HG02870 (cell line): ENCODE measurements around the gene LILRB3.
"Not testable (repeated sequence)": the region's sequence is repeated elsewhere in the genome, so short reads cannot be mapped to it uniquely, and the experiment has no call there.

Experiments used
- ATAC-seq: cut with Tn5 transposase; IDR thresholded peaks from one replicate; pipeline ENCODE4 v1.9.1; 2021; ENCODE audit warnings: mild to moderate bottlenecking, moderate library complexity; ENCODE audit not compliant: unreplicated experiment

LILRB3 gene

DNA sequence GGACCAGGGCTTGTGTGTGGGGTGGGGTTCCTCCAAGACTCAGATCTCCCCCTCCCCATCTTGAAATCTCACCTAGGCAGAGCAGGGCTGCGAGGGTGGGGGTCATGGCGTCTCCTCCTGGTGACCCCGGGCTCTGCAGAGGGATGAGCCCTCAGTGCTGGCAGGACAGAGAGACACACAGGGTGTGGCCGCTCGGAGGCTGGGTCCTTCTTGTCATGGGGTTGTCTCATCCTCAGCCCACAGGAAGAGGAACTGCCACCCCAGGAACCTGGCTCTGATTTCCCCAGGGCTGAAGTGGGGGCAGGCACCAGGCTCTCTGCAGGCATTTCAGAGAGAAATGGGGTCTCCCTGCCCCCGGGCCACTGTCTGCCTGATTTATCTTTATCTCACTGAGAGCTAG lies 19.8 kb upstream of the LILRB3 start, which contains the start of gene LILRA6:
TSS of gene LILRA6 (minus strand) at position 145 of the 400 bp plus-strand sequence.
- not testable (repeated sequence) for ATAC-seq

DNA sequence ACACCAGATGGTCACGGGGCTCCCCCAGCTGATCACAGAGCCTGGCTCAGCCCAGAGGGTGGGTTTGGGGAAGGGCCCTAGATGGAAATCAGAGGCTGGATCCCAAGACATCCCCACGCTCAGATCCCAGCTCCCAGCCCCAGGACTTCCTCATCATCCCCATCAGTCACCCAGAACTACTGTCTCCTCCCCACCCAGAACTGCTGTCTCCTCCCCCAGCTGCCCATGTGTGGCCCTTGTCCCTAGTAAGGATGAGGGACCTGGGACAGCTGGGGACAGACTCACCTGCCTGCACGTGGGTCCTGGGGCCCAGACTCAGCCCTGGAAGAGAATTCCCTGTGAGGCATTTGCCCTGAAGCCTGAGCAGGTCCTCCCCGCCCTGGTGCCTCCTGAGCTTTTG lies 19.4 kb upstream of the LILRB3 start:
- not testable (repeated sequence) for ATAC-seq

DNA sequence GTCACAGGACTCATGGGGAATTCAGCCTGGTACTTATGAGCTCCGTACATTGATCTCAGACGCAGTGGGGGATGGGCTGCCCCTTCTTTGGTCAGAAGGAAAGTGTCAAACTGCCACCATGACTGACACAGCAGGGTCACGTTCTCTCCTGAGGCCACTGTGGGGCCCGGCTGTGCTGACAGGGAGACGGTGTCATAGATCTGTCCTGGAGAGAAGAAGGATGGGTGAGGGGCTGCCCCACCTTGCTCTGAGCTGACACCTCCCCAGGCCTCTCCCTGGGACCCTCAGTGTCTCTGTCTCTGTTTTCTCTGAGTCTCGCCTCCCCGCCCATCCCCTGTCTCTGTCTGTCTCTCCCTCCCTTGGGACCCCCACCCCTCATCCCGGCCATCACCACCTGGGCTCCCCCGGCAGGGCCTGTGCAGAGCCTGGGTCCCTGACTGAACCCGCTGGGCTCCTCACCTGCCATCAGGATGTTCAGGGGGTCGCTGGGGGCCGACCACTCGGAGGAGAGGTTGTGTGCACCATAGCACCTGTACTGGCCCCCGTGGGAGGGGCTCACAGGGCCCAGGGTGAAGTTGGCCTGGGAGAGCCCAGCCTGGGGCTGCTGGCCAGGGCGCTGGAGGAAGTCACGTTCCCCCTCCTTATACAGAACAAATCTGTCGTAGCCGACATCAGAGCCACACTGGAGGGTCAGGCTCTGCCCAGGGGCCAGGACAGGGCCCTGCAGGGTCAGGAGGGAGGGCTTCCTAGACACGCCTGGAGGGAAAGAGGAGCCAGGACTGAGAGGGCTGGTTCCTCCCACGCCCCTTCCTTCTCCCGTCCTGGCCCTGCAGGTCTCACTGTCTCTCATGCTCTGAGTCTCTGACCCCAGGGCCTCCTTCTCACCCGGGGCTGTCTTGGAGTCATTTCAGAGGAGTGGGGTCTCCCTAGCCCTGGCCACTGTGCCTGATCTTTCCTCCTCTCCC lies 17.8 kb upstream of the LILRB3 start:
- not testable (repeated sequence) for ATAC-seq

DNA sequence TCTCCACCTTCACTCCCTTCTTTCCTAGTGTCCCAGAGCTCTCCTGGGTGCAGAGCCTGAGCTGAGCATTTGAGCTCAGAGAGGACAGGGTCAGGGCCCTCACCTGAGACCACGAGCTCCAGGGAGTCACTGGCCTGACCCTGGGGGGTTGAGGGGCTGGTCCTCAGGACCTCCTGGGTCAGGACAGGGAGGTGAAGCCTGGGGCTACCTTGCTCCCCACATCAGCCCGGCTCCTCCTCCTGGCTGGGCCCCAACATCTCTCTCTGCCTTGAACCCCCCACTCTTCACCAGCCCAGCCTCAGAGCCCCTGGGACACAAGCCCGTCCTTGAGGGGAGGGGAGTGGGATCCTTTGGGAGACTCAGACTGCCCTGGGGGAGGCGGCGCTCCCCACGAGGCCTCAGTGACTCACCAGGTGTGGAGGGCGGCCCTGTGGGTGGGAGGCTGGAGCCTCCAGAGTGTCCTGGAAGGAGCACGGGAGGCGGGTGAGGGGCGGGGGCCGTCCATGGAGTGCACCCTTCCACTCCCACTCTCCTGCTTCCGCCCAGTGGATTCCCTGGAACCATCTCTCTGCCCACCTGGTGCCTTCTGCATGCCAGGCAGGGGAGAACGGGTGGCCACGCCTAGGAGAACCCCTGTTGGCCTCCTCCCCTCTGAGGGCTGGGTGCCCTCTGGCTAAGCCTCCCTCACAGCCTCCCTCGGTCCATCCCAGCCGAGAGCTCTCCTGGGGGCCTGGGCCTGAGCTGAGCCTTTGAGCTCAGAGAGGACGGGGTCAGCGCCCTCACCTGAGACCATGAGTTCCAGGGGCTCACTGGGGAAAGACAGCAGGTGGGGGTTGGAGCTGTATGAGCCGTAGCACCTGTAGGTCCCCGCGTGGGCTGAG lies 16.9 kb upstream of the LILRB3 start:
- not testable (repeated sequence) for ATAC-seq

DNA sequence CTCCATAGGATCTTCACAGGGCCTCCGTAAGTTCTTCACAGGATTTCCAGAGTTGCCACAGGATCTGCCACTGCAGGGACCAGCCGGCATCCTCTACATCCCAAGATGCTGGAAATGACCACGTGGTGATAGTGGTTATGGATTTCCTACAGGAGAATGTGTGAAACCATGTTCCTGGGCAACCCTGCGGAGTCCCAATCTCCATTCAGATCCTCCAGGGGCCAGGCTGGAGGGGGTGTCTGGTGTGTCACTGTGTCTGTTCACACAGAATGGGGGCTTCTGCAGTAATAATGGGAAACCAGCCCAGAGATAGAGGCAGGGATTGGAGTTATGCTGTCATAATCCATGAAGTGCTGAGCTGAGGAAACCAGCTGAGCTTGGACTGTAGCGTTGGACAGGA lies 11.1 kb upstream of the LILRB3 start:
- ATAC-seq, result no peak

DNA sequence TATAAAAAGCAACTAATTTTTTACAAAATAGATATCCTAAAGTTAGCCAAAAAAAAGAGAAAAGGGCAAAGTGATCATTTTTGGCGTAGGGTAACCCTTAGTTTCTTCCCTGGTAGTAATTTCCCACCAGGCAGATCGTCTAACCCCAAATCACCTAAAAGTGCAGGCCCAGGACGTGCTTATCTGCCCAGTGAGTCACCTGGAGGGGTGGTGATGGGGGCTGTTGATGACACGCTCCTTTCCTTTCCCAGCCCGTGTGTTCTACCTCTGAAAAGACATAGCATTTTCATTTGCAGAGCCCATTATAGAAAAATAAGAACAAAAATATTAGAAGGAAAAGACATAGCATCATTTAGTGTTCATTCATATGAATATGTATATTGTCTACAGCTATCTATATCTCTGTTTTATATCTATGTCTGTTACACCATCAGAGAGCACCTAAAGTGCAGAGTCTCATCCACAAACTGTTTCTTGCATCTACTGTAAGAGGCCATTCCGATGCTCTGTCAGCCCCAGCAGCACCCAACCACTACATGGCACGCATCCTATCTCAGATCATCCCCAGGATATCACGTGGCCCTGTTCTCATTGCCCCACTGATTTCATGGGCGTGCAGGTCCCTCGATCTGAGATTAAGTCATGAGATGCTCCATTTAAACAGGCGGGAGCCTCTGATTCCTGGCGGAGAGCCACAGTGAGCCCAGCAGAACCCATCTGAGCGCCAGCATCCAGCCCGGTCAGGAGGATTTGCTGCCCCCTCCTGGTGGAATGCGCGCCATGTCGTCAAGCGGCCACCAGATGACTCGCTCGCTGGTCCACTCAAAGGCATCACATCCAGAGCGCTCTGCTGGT lies 8.5 kb upstream of the LILRB3 start:
- ATAC-seq, result no peak

DNA sequence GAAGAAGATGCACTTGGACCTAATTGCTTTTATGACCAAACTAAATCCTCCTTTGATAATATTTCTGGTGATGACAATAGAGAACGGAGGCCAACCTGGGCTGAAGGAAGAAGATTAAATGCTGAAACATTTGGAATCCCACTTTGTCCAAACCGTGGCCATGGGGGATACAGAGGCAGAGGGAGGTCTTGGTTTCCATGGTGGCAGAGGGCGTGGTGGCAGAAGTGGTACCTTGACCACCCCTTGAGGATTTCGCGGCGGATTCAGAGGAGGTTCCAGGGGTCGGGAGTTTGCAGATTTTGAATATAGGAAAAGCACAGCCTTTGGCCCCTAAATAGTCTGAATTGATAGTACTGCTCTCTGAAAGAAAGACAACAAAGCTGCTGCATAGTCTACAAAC lies 7.2 kb upstream of the LILRB3 start:
- ATAC-seq, result no peak

DNA sequence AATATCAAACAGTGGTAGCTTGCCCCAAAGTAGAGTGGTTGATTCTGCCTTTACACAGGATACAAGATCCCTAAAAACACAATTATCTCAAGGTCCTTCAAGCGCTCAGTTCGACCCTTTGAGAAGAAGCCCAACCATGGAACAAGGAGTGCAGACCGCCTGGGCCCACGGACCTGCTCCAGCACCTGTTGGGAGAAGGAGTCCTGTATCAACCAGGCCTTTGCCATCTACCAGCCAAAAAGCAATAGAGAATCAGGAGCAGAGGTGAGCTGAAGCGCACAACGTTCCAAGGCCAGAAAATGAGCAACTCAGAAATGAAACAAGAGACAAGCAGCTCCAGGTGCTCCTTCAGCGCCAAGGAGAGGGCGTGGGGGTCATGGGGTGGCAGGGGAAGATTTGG lies 6.3 kb upstream of the LILRB3 start:
- ATAC-seq, result no peak

DNA sequence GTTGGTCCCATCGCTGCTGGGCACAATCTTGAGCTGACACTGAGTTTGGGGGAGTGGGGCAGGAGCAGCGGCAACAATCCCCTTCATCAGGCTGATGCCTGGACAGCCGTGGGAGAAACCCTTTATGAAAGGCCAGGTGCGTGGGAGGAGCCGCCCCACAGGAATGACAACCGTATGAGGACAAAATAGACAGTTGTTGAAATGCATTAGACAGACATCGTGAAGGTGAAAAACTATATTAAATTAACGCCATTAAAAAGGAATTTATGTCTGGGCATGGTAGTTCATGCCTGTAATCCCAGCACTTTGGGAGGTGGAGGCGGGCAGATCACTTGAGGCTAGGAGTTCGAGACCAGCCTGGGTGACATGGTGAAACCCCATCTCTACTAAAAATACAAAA lies 1.8 kb upstream of the LILRB3 start:
- not testable (repeated sequence) for ATAC-seq

DNA sequence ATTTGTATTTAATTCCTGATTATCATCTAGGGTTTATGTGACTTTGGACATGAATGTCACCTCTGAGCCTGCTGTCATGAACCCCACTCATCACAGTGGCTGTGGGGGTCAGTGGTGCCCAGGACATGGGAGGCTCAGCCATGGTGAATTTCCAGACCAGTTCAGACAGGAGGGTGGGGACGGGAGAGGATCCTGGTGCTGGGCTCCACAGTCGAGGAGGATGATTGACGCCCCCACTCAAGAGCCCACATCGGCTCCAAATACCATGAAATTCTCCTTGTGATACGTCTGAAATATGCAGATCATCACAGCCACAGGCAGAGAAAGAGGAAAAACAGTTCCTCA lies 1.1 kb upstream of the LILRB3 start:
- not testable (repeated sequence) for ATAC-seq

DNA sequence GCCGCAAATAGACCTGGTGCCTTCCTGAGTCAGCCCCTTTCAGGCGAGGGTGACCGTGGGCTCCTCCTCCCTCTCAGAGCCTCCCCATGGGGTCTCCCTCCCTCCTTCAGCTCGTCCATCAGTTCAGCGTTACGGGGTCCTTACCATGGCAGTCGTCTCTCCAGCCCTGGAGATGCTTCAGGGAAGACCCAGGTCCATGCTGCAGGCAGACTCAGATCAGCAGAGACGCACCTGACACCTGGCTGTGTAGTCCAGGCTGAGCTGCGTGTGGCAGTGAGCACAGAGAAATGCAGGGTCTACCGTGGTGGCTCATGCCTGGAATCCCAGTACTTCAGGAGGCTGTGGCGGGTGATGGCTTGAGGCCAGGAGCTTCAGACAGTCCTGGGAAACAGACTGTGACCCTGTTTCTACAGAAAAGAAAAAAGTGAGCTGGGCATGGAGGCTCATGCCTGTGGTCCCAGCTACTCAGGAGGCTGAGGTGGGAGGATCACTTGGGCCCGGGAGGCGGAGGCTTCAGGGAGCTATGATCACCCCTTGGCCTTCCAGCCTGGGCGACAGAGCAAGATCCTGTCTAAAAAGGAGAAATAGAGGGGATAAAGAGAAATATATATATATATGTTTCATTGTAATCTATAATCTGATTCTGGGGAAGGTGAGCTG lies 600 bp upstream of the LILRB3 start:
- not testable (repeated sequence) for ATAC-seq

DNA sequence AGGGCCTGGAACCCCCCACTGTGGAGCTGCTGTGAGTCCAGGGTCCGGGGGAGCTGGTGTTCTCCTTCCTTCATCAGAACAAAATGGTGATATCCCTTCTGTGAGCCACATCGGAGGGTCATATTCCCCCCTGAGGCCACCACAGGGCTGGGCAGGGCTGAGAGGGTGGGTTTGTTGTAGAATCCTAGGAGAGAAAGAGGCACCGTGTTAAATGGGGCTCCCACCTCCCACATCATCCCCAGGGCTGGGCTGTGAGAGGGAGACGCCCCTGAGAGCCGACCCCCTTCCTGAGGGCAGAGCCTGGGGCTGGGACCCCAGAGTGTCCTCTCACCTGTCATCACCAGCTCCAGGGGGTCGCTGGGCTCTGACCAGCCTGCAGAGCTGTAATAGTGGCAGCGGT lies 860 bp downstream of the LILRB3 start:
- ATAC-seq, result not testable (repeated sequence)

DNA sequence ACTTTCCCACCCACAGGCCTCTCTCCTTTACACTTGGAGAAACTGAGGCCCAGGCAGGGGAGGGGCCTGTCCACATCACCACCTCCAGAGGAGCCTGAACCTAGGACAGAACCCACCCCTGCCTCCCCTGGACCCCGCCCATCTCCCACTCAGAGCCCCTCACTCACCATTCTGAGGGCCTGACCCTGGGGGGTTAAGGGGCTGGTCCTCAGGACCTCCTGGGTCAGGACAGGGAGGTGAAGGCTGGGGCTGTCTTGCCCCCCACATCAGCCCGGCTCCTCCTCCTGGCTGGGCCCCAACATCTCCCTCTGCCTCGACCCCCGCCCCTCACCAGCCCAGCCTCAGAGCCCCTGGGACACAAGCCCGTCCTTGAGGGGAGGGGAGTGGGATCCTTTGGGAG lies 3.1 kb downstream of the LILRB3 start:
- ATAC-seq, result not testable (repeated sequence)

DNA sequence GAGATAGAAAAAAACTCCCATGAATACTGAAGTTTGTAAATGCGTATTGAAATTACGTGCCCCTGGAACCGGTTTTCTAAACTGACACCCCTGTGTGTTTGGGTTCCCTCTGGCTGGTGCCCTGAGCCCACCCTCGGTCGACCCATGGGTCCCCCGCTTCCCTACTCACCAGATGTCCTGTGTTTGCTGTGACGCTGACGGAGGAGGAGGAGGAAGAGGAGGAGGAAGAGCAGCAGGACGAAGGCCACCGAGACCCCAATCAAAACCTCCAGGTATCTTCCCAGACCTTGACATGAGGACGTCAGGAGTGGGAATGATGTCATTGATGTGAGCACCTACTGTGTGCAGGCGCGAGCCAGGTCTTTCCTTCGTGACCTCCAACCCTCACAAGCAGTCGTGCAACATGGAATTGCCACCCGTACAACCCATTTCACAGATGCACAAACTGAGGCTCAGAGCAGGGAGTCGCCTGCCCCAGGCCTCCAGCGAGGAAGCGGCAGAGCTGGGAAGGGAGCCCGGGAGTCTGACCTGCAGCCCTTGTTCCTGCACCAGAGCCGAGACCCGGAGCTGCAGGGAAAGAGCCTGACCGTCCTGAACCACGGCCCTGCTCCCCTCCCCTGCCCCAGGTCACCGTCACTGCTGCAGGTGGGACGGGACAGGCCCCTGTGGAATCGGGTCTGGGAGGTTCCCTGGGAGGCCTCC lies 3.7 kb downstream of the LILRB3 start:
- no peak for ATAC-seq

DNA sequence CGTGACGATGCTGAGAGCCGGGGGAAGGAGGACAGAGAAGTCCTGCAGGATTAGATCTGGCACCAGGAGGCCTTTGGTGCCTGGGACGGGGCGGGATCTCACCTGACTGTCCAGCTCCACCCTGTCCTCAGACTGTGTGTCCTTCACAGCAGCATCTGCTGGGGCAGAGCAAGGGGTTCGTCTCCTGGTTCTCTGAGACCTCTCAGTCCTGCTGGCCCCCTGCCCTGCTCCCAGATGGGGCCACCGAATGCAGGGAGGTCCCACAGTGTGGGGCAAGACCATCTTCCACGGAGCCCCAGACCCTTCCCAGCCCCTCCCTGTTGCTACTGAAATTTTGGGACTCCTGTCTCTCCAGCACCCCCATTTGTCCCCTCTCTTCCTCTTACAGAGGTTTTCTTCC lies 4.5 kb downstream of the LILRB3 start:
- no peak for ATAC-seq

DNA sequence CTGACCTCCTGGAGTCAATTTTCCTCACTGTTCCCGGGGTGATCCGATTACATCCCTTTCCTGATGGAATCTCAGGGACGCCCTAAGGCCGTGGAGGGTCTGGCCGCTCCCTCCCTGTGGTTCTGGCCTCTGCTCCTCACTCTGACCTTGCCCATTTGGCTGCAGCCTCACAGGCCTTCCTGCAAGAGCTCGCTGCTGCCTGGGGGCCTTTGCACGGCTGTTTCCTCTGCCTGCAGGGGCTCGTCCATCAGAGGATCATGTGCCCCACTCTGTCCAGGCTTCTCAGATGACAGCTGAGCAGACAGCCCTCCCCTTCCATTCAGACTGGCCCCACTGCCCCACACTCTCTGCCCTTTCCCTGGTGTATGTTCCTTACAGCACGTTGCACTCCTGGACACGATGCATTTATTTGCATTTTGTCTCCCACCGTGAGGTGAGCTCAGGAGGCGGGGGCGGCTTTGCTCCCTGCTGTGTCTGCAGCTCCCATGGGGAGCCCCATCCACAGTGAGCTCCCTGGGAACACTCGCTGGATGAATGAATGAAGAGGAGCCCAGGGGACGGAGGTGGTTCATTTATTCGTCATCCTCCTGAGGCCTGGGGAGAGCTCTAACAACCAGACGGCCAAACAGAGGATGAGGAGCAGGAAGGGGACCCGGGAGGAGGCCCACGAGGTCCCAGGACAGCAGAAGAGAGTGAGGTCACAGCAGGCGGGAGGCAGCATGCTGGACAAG lies 5.1 kb downstream of the LILRB3 start:
- ATAC-seq, result not testable (repeated sequence)

DNA sequence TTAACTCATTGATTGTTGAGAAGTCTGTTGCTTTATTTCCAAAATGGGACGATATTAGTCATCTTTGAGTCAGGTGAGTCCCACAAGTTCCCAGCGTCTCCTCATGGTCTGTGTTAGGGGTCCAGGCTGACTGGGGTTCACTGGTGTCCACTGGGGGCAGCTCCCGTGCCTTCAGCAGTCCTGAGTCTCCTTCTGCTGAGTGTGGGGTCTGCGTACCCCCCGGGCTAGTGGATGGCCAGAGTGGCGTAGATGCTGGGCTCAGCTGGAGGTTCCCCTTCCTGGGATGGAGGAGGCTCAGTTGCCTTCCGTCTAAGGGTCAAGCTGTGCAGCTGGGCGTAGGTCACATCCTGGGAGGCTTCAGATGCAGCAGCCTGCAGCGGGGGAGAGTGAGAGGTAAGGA lies 5.9 kb downstream of the LILRB3 start:
- ATAC-seq, result no peak

DNA sequence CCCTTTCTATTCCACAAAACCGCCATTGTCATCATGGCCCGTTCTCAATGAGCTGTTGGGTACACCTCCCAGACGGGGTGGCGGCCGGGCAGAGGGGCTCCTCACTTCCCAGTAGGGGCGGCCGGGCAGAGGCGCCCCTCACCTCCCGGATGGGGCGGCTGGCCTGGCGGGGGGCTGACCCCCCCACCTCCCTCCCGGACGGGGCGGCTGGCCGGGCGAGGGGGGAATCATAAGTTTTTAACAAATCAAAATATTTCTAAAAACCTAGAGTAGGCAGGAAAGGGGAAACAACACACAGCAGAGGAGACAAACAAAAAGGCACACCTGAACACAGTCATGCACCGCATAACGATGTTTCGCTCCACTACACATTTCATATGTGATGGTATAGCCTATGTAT lies 8.1 kb downstream of the LILRB3 start:
- ATAC-seq, result not testable (repeated sequence)

DNA sequence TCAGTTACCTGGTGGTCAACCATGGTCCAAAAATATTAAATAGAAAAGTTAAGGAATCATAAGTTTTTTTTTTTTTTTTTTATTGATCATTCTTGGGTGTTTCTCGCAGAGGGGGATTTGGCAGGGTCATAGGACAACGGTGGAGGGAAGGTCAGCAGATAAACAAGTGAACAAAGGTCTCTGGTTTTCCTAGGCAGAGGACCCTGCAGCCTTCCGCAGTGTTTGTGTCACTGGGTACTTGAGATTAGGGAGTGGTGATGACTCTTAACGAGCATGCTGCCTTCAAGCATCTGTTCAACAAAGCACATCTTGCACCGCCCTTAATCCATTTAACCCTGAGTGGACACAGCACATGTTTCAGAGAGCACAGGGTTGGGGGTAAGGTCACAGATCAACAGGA lies 8.6 kb downstream of the LILRB3 start:
- not testable (repeated sequence) for ATAC-seq
